Measurements from ENCODE around the gene UTP15.

GRCh38 chr5:73612799-73613198, 47.3 kb downstream of the UTP15 start:
- TF ChIP-seq CTCF (IDR thresholded peaks at IDR 0.05) (no peak), ZFX (IDR thresholded peaks at IDR 0.05; ENCODE audit: borderline replicate concordance) (no peak)

All from 22Rv1 (cell line).